Measurements from ENCODE around the gene OR6F1. TPM values are rescaled to one million over a fixed set of nuclear protein-coding genes. Genes with fewer than 3 reads are reported as not detected.

The OR6F1 gene
- total RNA-seq, 1 donor from 2014 or later = not detected

Other genes starting within 250 kb of the OR6F1 start
- gene OR2C3, start 180.2 kb downstream of the OR6F1 start, total RNA-seq = 0.03 TPM
- gene GCSAML, start 167.5 kb downstream of the OR6F1 start, total RNA-seq = 0.05 TPM
- gene OR2G2, start 128.3 kb downstream of the OR6F1 start, total RNA-seq = not detected
- not detected for gene OR2G3, start 111.1 kb downstream of the OR6F1 start, total RNA-seq
- not detected for gene OR13G1, start 36.9 kb downstream of the OR6F1 start, total RNA-seq
- not detected for gene OR14K1, start 22.0 kb upstream of the OR6F1 start, total RNA-seq
- gene OR14A2, start 31.5 kb upstream of the OR6F1 start, total RNA-seq = not detected
- gene OR1C1, start 43.9 kb upstream of the OR6F1 start, total RNA-seq = not detected
- gene OR14A16, start 107.5 kb upstream of the OR6F1 start, total RNA-seq = not detected
- not detected for gene OR11L1, start 125.2 kb upstream of the OR6F1 start, total RNA-seq
- gene TRIM58, start 140.5 kb upstream of the OR6F1 start, total RNA-seq = 0.27 TPM
- not detected for gene OR2W3, start 178.9 kb upstream of the OR6F1 start, total RNA-seq
- not detected for gene OR2T8, start 203.6 kb upstream of the OR6F1 start, total RNA-seq
- gene OR2AJ1, start 208.2 kb upstream of the OR6F1 start, total RNA-seq = not detected
- gene OR2L8, start 232.2 kb upstream of the OR6F1 start, total RNA-seq = not detected
- not detected for gene OR2AK2, start 248.6 kb upstream of the OR6F1 start, total RNA-seq